HG03135 (cell line): ENCODE measurements around the gene GPA33.

ENCODE experiments used
- ATAC-seq: cut with Tn5 transposase; IDR thresholded peaks from one replicate; pipeline ENCODE4 v1.9.1; 2021; ENCODE audit warnings: mild to moderate bottlenecking, moderate library complexity; ENCODE audit not compliant: unreplicated experiment

GPA33 gene

GRCh38 chr1:167090314-167090942 lies at the start of gene GPA33:
Gene GPA33, minus strand, starts transcription at chr1:167090377. Its CDS starts 90 bp downstream, at chr1:167090287.
- ATAC-seq: no peak

- ATAC-seq: no peak
These were observed 48.5 kb upstream of the GPA33 start for GRCh38 chr1:167138703-167139102.

GRCh38 chr1:167137793-167138510 lies 47.8 kb upstream of the GPA33 start:
- no peak for ATAC-seq

GRCh38 chr1:167137332-167137781 lies 47.2 kb upstream of the GPA33 start:
- ATAC-seq: no peak

GRCh38 chr1:167136806-167137205 lies 46.6 kb upstream of the GPA33 start:
- no peak for ATAC-seq

- ATAC-seq: no peak
These were observed 46.0 kb upstream of the GPA33 start for GRCh38 chr1:167136191-167136614.

- ATAC-seq: no peak
These were observed 45.2 kb upstream of the GPA33 start for GRCh38 chr1:167135281-167135840.

- ATAC-seq: no peak
These were observed 42.3 kb upstream of the GPA33 start for GRCh38 chr1:167132301-167133010.

GRCh38 chr1:167130829-167131510 lies 40.8 kb upstream of the GPA33 start:
- ATAC-seq: no peak

- no peak for ATAC-seq
These were observed 38.4 kb upstream of the GPA33 start for GRCh38 chr1:167128261-167129227.

GRCh38 chr1:167127661-167128060 lies 37.5 kb upstream of the GPA33 start:
- no peak for ATAC-seq

- ATAC-seq: no peak
These were observed 37.1 kb upstream of the GPA33 start for GRCh38 chr1:167127236-167127635.

GRCh38 chr1:167126811-167127210 lies 36.6 kb upstream of the GPA33 start:
- no peak for ATAC-seq

- ATAC-seq: no peak
These were observed 36.1 kb upstream of the GPA33 start for GRCh38 chr1:167126317-167126716.

GRCh38 chr1:167122568-167122967 lies 32.4 kb upstream of the GPA33 start:
- no peak for ATAC-seq

- no peak for ATAC-seq
These were observed 31.9 kb upstream of the GPA33 start for GRCh38 chr1:167122121-167122480.

- no peak for ATAC-seq
These were observed 31.4 kb upstream of the GPA33 start for GRCh38 chr1:167121375-167122120.

GRCh38 chr1:167120899-167121298 lies 30.7 kb upstream of the GPA33 start:
- ATAC-seq: no peak

- ATAC-seq: no peak
These were observed 29.5 kb upstream of the GPA33 start for GRCh38 chr1:167119696-167120095.
